Urinary bladder (tissue), 2 donors: ENCODE data around the gene SRP14. TPM values are rescaled to one million over a fixed set of nuclear protein-coding genes. Genes with fewer than 3 reads are reported as not detected.

Experiments used
- polyA plus RNA-seq: library from polyadenylated mRNA; stranded (reverse); fragments of 200-250 nt; gene quantifications from one replicate; pipeline ENCODE4 v1.2.3, GENCODE V29; 2013
- total RNA-seq: library from RNA; depleted of rRNA; stranded (reverse); fragments of >200 nt; gene quantifications from one replicate; pipeline ENCODE4 v1.2.3, GENCODE V29; 2014
- donor health status: healthy.

Gene SRP14
- total and polyA plus RNA-seq, 2 donors, result 115 to 362 TPM

Other genes starting within 250 kb of the SRP14 start
- 8.6 TPM for gene GPR176, start 118.9 kb downstream of the SRP14 start, total RNA-seq
- 4.9 TPM for gene GPR176, start 118.9 kb downstream of the SRP14 start, polyA plus RNA-seq
- 49.3 TPM for gene EIF2AK4, start 105.1 kb downstream of the SRP14 start, total RNA-seq
- 23.1 TPM for gene EIF2AK4, start 105.1 kb downstream of the SRP14 start, polyA plus RNA-seq
- 10.8 TPM for gene BMF, start 69.7 kb upstream of the SRP14 start, total RNA-seq
- 7.8 TPM for gene BMF, start 69.7 kb upstream of the SRP14 start, polyA plus RNA-seq
- 23.8 TPM for gene BUB1B, start 121.9 kb upstream of the SRP14 start, total RNA-seq
- gene BUB1B, start 121.9 kb upstream of the SRP14 start, polyA plus RNA-seq, result 0.27 TPM
- 2.0 TPM for gene PAK6, start 199.9 kb upstream of the SRP14 start, total RNA-seq
- gene PAK6, start 199.9 kb upstream of the SRP14 start, polyA plus RNA-seq, result 2.0 TPM
- not detected for gene ANKRD63, start 243.9 kb upstream of the SRP14 start, total RNA-seq
- not detected for gene ANKRD63, start 243.9 kb upstream of the SRP14 start, polyA plus RNA-seq